Measurements from ENCODE around the gene CHD2.

DNA sequence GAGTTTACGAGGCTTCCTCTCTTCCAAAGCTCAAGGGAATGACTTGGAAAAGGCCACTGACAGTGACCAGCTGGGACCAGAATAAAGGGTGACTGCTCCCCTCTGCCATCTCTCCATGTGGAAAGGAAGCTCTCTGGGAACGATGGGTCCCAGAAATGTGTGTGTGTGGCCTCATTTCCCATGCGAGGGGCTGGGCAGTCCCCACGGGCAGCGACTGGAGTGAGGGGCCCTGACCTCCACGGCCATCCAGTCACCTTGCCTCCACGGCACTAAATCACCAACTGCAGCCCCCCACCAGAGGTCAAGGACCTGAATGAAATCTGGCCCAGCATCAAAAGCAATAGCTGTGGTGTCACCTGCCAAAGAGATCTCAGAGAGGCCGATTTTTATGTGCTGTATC, 159.3 kb downstream of the CHD2 start:
- no peak for TF ChIP-seq CTCF (IDR thresholded peaks at IDR 0.05)
- TF ChIP-seq POLR2A (IDR thresholded peaks at IDR 0.05), result no peak
- TF ChIP-seq POLR2AphosphoS5 (IDR thresholded peaks at IDR 0.05), result no peak

All from sigmoid colon (tissue), 4 donors.